Activated T-helper 17 cell treated with anti-CD3 and anti-CD28 coated beads, Interleukin-2, amount 50 U/mL, for 72 hours (primary cell): Measurements from ENCODE around the gene MFSD2B. TPM values are rescaled to one million over a fixed set of nuclear protein-coding genes. Genes with fewer than 3 reads are reported as not detected.

Experiments used
- ATAC-seq: fragments of 150-1000 bp; cut with Tn5 transposase; replicated peaks from 2 replicates; pipeline ENCODE4 v1.10.0; 2021; ENCODE audit warnings: mild to moderate bottlenecking, moderate library complexity
- H3K27ac Mint-ChIP-seq: one replicate; pipeline ENCODE4 v1.8.0; 2022; ENCODE audit warnings: mixed read lengths
- H3K27me3 Mint-ChIP-seq: one replicate; pipeline ENCODE4 v1.8.0; 2022; ENCODE audit warnings: mixed read lengths
- H3K36me3 Mint-ChIP-seq: one replicate; pipeline ENCODE4 v1.8.0; 2022; ENCODE audit warnings: low read depth, mild to moderate bottlenecking, mixed read lengths
- H3K4me1 Mint-ChIP-seq: one replicate; pipeline ENCODE4 v1.8.0; 2022; ENCODE audit warnings: mixed read lengths
- H3K4me3 Mint-ChIP-seq: one replicate; pipeline ENCODE4 v1.8.0; 2022; ENCODE audit warnings: mild to moderate bottlenecking, mixed read lengths
- H3K9me3 Mint-ChIP-seq: one replicate; pipeline ENCODE4 v1.8.0; 2022; ENCODE audit warnings: mixed read lengths
- total RNA-seq, 2 donors: library from RNA; stranded (reverse); gene quantifications; one replicate each; pipeline ENCODE4 v1.2.3, GENCODE V29; 2022

The MFSD2B gene, protein sequence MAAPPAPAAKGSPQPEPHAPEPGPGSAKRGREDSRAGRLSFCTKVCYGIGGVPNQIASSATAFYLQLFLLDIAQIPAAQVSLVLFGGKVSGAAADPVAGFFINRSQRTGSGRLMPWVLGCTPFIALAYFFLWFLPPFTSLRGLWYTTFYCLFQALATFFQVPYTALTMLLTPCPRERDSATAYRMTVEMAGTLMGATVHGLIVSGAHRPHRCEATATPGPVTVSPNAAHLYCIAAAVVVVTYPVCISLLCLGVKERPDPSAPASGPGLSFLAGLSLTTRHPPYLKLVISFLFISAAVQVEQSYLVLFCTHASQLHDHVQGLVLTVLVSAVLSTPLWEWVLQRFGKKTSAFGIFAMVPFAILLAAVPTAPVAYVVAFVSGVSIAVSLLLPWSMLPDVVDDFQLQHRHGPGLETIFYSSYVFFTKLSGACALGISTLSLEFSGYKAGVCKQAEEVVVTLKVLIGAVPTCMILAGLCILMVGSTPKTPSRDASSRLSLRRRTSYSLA
- total RNA-seq = not detected

DNA sequence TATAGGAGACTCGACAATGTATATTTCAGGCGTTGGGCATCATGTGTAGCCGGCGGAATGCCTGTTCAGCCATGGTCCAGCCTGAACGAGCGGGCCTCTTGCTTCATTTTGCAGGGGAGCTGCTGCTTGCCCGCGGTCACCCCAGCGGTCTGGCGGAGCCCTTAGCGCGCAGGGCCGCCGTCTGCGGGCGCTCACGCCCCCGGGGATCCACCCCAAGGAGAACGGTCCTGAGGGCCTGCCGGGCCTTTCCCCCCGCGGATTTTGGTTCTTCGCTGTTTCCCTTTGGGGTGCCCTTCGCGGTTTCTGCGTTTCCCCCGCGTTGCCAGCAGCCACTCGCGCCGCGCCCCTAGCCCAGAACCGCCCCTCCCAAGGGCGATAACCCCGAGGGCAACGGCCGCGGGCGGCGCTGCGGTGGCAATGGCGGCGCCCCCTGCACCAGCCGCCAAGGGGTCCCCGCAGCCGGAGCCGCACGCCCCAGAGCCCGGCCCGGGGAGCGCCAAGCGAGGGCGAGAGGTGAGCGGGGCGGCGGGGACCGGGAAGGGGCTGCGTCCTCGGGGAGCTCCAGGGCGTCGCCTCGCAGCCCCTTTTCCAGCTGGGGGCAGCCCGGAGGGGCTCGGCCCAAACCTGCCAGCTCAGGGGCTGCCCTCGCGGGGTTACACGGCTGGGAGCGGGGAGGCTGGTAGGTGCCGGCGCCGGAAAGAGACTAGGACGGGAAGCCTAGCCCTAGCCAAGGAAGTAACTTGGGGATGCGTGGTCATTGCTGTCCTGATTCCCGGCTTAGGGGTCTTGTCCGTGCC lies at the start of gene MFSD2B:
MFSD2B (plus strand) TSS at position 406 of the 797 bp plus-strand sequence; CDS start at position 418, 12 bp downstream.
- no peaks in the 10 kb centered on the region for H3K4me1 Mint-ChIP-seq

DNA sequence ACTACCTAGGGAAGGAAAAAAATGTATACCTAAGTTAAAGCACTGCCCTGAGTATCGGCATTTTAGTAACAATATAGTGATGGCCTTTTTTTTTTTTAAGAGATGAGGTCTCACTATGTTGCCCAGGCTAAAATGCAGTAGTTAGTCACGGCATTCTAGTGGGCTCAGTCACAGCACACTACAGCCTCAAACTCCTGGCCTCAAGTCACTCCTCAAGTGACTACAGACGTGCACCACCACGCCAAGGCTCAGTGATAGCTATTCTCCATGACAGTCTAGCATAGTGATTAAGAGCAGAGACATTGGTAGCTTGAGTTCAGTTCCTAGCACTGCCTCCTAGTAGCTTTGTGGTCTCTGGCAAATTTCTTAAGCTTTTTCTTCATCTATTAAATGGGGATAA lies 42.0 kb upstream of the MFSD2B start:
- ATAC-seq = no peak
- Mint-ChIP-seq H3K27ac (no peak overlapping the region), H3K27me3 (no peaks in the 10 kb centered on the region), H3K36me3 (no peaks in the 10 kb centered on the region), H3K9me3 (no peaks in the 10 kb centered on the region), H3K4me3 (no peak overlapping the region), H3K4me1 (no peaks in the 10 kb centered on the region)

More for the DNA sequence above, at the start of gene MFSD2B:
- Mint-ChIP-seq H3K9me3 (no peaks in the 10 kb centered on the region), H3K27me3 (peaks cover 18% of the 10 kb centered on the region), H3K27ac (no peak within 1 kb of the TSS), H3K36me3 (no peaks in the 10 kb centered on the region), H3K4me3 (no peak within 1 kb of the TSS)
- ATAC-seq = no peak

- H3K27ac Mint-ChIP-seq = no peak overlapping the region
Measured at GRCh38 chr2:23976883-23977282, 33.0 kb upstream of the MFSD2B start.

DNA sequence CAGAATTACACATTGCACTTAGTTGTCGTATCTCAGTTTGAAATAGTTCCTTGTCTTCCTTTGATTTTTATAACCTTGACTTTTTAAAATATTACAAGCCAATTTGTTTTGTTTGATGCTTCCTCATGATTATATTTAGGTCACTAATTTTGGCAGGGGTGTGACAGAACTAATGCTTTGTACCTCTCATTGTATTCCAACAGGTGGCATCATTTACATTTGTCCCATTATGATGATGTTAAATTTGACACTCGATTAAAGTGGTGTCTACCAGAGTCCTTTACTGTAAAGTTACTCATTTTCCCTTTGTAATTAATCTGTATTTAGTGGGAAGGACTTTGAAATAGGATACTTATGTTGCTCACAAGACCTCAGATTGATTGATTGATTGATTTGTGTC lies 21.5 kb upstream of the MFSD2B start:
- H3K27me3 Mint-ChIP-seq = no peaks in the 10 kb centered on the region
- no peaks in the 10 kb centered on the region for H3K4me1 Mint-ChIP-seq
- H3K36me3 Mint-ChIP-seq = peaks cover 18% of the 10 kb centered on the region
- no peak for ATAC-seq
- no peak overlapping the region for H3K4me3 Mint-ChIP-seq
- H3K27ac Mint-ChIP-seq = no peak overlapping the region
- no peaks in the 10 kb centered on the region for H3K9me3 Mint-ChIP-seq

More at GRCh38 chr2:23976883-23977282, 33.0 kb upstream of the MFSD2B start:
- H3K36me3 Mint-ChIP-seq = peaks cover 24% of the 10 kb centered on the region
- H3K4me3 Mint-ChIP-seq = no peak overlapping the region
- H3K27me3 Mint-ChIP-seq = no peaks in the 10 kb centered on the region
- no peaks in the 10 kb centered on the region for H3K9me3 Mint-ChIP-seq
- no peak for ATAC-seq
- H3K4me1 Mint-ChIP-seq = no peaks in the 10 kb centered on the region

DNA sequence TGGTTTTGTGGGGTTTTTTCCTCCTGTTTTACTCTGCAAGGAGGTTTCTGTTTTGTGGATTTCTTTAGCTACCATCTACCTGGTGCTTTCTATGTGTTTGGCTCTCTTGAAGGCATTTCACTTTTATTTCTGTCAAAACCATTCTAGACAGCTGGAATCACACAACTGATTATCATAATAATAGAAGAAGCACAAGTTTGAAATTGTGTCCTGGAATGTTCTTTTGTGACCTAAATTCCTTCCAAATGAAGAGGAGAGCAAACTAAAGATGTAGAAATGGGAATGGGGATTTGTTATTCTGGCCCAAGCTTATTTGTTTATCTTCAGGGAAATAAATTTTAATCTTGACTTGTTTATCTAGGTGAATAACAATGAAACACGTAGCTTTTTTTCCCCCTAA lies 17.0 kb upstream of the MFSD2B start:
- no peak overlapping the region for H3K4me3 Mint-ChIP-seq
- ATAC-seq = no peak
- no peaks in the 10 kb centered on the region for H3K36me3 Mint-ChIP-seq
- no peaks in the 10 kb centered on the region for H3K27me3 Mint-ChIP-seq
- H3K4me1 Mint-ChIP-seq = no peaks in the 10 kb centered on the region
- H3K9me3 Mint-ChIP-seq = no peaks in the 10 kb centered on the region
- H3K27ac Mint-ChIP-seq = no peak overlapping the region

DNA sequence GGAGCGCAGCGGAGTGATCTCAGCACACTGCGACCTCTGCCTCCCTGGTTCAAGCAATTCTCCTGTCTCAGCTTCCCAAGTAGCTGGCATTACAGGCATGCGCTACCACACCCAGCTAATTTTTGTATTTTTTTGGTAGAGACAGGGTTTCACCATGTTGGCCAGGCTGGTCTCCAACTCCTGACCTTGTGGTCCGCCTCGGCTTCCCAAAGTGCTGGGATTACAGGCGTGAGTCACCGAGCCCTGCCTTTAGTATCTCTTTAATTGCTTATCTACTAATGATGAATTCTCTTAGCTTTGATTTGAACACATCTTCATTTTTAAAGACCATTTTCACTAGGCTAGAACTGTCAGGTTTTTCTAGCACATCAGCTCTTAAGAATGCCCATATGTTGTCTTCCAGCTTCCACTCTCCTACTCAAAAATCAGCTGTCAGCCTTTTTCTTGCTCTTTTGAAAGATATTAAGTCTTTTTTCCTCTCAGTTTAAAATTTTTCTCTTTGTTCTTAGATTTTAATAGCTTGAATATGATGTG lies 16.1 kb upstream of the MFSD2B start:
- no peak overlapping the region for H3K27ac Mint-ChIP-seq
- H3K36me3 Mint-ChIP-seq = peaks cover 2% of the 10 kb centered on the region
- H3K27me3 Mint-ChIP-seq = no peaks in the 10 kb centered on the region

DNA sequence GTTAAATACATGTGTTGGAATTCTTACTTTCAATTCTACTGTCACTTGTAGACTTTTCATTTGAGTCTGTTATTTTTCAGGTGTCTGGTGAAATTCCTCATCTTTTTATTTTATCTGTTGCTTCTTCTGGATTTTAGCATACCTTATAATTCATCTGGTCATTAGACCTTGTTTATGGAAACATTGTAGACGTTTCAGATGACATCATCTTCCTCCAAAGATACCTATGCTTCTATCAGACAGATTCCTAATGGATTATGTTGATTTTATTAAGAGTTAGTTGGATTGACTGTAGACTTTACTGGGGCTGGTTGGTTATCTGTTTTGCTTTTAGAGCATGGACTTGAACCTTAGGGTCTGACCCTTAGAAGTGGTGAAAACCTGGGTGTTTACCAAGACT lies 15.3 kb upstream of the MFSD2B start:
- Mint-ChIP-seq H3K36me3 (peaks cover 6% of the 10 kb centered on the region), H3K27ac (no peak overlapping the region), H3K27me3 (no peaks in the 10 kb centered on the region), H3K4me1 (no peaks in the 10 kb centered on the region), H3K4me3 (no peak overlapping the region), H3K9me3 (no peaks in the 10 kb centered on the region)
- ATAC-seq = no peak

More for the DNA sequence above, 16.1 kb upstream of the MFSD2B start:
- no peak overlapping the region for H3K4me3 Mint-ChIP-seq
- H3K4me1 Mint-ChIP-seq = no peaks in the 10 kb centered on the region
- H3K9me3 Mint-ChIP-seq = no peaks in the 10 kb centered on the region
- no peak for ATAC-seq

DNA sequence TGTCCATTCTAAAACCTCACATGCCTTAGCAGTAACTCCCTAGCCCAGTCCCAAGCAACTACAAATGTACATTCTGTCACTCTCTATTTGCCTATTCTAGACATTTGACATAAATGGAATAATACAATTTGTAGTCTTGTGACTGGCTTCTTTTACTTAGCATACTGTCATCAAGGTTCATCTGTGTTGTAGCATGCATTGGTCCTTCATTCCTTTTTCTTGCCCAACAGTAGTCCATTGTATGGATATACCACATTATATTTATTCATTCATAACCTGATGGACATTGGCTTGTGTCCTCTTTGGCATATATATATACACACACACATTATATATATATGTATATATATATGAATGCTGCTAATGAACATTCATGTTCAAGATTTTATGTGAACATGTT lies 2.2 kb upstream of the MFSD2B start:
- H3K4me1 Mint-ChIP-seq = no peaks in the 10 kb centered on the region
- H3K36me3 Mint-ChIP-seq = no peaks in the 10 kb centered on the region

DNA sequence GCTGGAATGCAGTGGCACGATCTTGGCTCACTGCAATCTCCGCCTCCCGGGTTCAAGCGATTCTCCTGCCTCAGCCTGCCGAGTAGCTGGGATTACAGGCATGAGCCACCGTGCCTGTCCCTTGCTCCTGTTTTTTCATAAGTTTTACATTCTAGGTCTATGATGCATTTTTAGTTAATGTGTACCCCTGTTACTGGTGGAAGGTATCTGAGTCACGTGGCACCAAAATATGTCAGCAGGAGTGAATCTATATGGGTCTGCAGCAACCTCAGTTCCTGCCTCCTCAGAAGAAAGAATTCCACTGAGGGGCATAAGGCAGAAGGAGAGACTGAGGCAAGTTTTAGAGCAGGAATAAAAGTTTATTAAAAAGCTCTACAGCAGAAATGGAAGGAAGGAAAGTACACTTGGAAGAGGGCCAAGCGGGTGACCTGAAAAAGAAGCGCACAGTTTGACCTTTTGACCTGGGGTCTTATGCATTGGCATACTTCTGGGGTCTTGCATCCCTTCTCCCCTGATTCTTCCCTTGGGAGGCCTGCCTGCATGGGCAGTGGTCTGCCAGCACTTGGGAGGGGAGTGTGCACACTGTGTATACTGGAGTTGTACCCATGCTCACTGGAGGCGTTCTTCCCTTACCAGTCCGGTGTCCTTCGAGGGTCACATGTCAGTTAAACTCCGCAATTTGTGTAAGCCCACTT lies 1.1 kb upstream of the MFSD2B start:
- Mint-ChIP-seq H3K9me3 (no peaks in the 10 kb centered on the region), H3K4me3 (no peak overlapping the region), H3K4me1 (no peaks in the 10 kb centered on the region), H3K27ac (no peak overlapping the region), H3K27me3 (peaks cover 18% of the 10 kb centered on the region), H3K36me3 (no peaks in the 10 kb centered on the region)
- ATAC-seq = no peak

More for the DNA sequence above, 2.2 kb upstream of the MFSD2B start:
- Mint-ChIP-seq H3K27ac (no peak overlapping the region), H3K27me3 (peaks cover 14% of the 10 kb centered on the region), H3K4me3 (no peak overlapping the region), H3K9me3 (no peaks in the 10 kb centered on the region)
- ATAC-seq = no peak

DNA sequence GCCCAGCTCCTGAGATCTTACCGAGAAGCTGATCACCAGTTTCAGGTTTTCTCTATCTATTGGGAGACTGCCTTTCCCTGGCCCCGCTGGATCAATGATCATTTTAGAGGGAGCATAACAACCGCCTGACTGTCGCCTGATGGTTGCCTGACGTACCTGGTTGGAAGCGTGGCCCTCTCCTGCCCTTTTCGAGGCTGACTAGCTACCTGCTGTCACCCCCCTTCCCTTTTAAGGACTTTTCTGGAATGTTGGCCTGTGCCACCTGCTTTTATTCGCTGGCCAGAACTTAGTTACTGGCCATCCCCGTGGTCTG lies 562 bp upstream of the MFSD2B start:
- no peak for ATAC-seq
- peaks cover 18% of the 10 kb centered on the region for H3K27me3 Mint-ChIP-seq
- no peaks in the 10 kb centered on the region for H3K9me3 Mint-ChIP-seq
- no peaks in the 10 kb centered on the region for H3K36me3 Mint-ChIP-seq
- H3K27ac Mint-ChIP-seq = no peak overlapping the region
- no peaks in the 10 kb centered on the region for H3K4me1 Mint-ChIP-seq
- H3K4me3 Mint-ChIP-seq = no peak overlapping the region

- Mint-ChIP-seq H3K4me1 (no peaks in the 10 kb centered on the region), H3K27ac (no peak overlapping the region), H3K36me3 (no peaks in the 10 kb centered on the region), H3K4me3 (no peak overlapping the region), H3K9me3 (no peaks in the 10 kb centered on the region), H3K27me3 (peaks cover 18% of the 10 kb centered on the region)
- no peak for ATAC-seq
Measured at GRCh38 chr2:24010477-24011249, 778 bp downstream of the MFSD2B start.

DNA sequence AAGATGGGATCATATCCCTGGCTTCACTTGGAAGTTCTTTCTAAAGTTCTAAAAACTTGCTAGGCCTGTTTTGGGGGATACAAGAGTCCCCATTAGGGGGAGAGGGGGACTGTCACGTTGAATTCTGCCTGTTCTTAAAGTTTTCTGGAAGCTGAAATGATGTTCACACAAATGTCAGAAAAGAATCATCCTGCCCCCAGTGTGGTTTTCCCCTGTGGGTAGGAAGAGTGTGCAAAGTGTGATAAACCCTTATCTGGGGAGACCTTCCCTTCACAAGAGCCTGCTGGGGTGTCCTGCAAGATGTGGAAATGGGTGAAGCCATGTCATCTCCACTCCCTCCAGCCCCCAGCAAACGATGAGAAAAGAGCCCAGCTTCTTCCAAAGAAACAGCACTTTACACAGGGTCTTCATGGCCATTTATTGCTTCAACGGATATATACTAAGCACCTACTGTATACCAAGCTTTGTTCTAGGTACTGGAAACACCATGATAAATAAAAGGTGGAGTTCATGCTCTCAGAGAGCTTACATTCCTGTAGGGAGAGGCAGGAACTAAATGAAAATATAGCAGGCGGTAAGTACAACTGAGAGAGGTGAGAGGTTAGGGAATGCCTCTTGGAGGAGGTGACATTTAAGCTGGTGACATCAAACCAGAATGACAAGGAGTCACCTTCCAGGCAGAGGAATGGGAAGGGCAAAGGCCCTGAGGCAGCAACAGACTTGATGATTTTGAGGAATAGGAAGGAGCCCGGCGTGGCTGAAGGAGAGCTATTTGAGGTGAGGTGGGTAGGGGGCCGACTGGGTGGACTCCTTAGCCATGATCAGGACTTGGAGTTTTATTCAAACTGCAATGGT lies 1.6 kb downstream of the MFSD2B start:
- Mint-ChIP-seq H3K9me3 (no peaks in the 10 kb centered on the region), H3K36me3 (no peaks in the 10 kb centered on the region), H3K27me3 (peaks cover 18% of the 10 kb centered on the region), H3K4me1 (no peaks in the 10 kb centered on the region), H3K27ac (no peak overlapping the region), H3K4me3 (no peak overlapping the region)
- no peak for ATAC-seq

- Mint-ChIP-seq H3K9me3 (no peaks in the 10 kb centered on the region), H3K27ac (no peak overlapping the region), H3K27me3 (peaks cover 18% of the 10 kb centered on the region), H3K36me3 (no peaks in the 10 kb centered on the region), H3K4me3 (no peak overlapping the region), H3K4me1 (no peaks in the 10 kb centered on the region)
- ATAC-seq = no peak
Measured at GRCh38 chr2:24012521-24013188, 2.8 kb downstream of the MFSD2B start.
